Ovary (tissue), 3 donors: Measurements from ENCODE around the gene HOATZ.

Experiments used
- POLR2A ChIP-seq: fragments of 450-650 bp; IDR thresholded peaks from one replicate; pipeline ENCODE4 v1.6.1; 2017; ENCODE audit warnings: antibody characterized with exemption, mild to moderate bottlenecking, moderate library complexity
- TF ChIP-seq, protein P1 (sequence below), 3 donors: fragments of 450-650 bp in 2 of 3; fragments of 200-600 bp in 1 of 3; IDR thresholded peaks; one replicate each; pipeline versions ENCODE4 v1.5.1 to v1.8.0; 2016 to 2022; ENCODE audit warnings: antibody characterized with exemption in 3 of 3, mild to moderate bottlenecking in 1 of 3
- donor health status: DM: no; HTN: no; CAD: no.

GRCh38 chr11:111518668-111519067 lies 4.1 kb downstream of the HOATZ start:
- TF ChIP-seq, protein P1, sequence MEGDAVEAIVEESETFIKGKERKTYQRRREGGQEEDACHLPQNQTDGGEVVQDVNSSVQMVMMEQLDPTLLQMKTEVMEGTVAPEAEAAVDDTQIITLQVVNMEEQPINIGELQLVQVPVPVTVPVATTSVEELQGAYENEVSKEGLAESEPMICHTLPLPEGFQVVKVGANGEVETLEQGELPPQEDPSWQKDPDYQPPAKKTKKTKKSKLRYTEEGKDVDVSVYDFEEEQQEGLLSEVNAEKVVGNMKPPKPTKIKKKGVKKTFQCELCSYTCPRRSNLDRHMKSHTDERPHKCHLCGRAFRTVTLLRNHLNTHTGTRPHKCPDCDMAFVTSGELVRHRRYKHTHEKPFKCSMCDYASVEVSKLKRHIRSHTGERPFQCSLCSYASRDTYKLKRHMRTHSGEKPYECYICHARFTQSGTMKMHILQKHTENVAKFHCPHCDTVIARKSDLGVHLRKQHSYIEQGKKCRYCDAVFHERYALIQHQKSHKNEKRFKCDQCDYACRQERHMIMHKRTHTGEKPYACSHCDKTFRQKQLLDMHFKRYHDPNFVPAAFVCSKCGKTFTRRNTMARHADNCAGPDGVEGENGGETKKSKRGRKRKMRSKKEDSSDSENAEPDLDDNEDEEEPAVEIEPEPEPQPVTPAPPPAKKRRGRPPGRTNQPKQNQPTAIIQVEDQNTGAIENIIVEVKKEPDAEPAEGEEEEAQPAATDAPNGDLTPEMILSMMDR (IDR thresholded peaks at IDR 0.05), result no peak
- TF ChIP-seq POLR2A, result no peak
